Liver (tissue), 9 donors: ENCODE data around the gene MED27. TPM values are rescaled to one million over a fixed set of nuclear protein-coding genes. Genes with fewer than 3 reads are reported as not detected.

ENCODE experiments used
- DNase-seq: peaks from one replicate; pipeline ENCODE4 v3.0.0-alpha.2; 2017; ENCODE audit warnings: low spot score
- H3K27ac ChIP-seq, 2 donors: one replicate each; pipeline ENCODE4 v1.7.0; 2013; ENCODE audit warnings: inconsistent platforms in 2 of 2, low read length in 2 of 2, control low read depth in 1 of 2, low read depth in 1 of 2, mild to moderate bottlenecking in 1 of 2
- H3K27me3 ChIP-seq, 4 donors: one replicate each; pipeline versions ENCODE4 v1.6.1 to v1.7.0; 2013; ENCODE audit warnings: low read length in 3 of 4, inconsistent platforms in 1 of 4, mild to moderate bottlenecking in 1 of 4, moderate library complexity in 1 of 4; ENCODE audit not compliant: control insufficient read depth in 4 of 4, insufficient read depth in 4 of 4
- H3K36me3 ChIP-seq, 4 donors: one replicate each; pipeline versions ENCODE4 v1.6.1 to v1.7.0; 2013; ENCODE audit warnings: low read length in 3 of 4, mild to moderate bottlenecking in 3 of 4, low read depth in 1 of 4, moderate library complexity in 1 of 4; ENCODE audit not compliant: control insufficient read depth in 4 of 4, insufficient read depth in 3 of 4
- H3K4me1 ChIP-seq, 4 donors: one replicate each; pipeline versions ENCODE4 v1.6.1 to v1.7.0; 2013; ENCODE audit warnings: low read length in 3 of 4, mild to moderate bottlenecking in 3 of 4, moderate library complexity in 1 of 4; ENCODE audit not compliant: control insufficient read depth in 4 of 4, insufficient read depth in 4 of 4
- H3K4me3 ChIP-seq, 3 donors: one replicate each; pipeline versions ENCODE4 v1.6.1 to v1.7.0; 2013; ENCODE audit warnings: low read length in 3 of 3, control low read depth in 1 of 3, low read depth in 1 of 3, mild to moderate bottlenecking in 1 of 3
- H3K9ac ChIP-seq, 2 donors: one replicate each; pipeline ENCODE4 v1.7.0; 2013; ENCODE audit warnings: low read length in 2 of 2, mild to moderate bottlenecking in 2 of 2, moderate library complexity in 2 of 2, control low read depth in 1 of 2, low read depth in 1 of 2
- H3K9me3 ChIP-seq, 4 donors: one replicate each; pipeline versions ENCODE4 v1.6.1 to v1.7.0; 2013; ENCODE audit warnings: low read length in 3 of 4; ENCODE audit not compliant: control insufficient read depth in 4 of 4
- CTCF ChIP-seq: fragments of 150-350 bp; IDR thresholded peaks from 2 replicates; pipeline ENCODE4 v1.5.1; 2017; ENCODE audit warnings: improper control_type of control experiment, low read depth, low read length; ENCODE audit not compliant: missing input control
- EGR1 ChIP-seq, 2 donors: IDR thresholded peaks; 2 replicates each; pipeline ENCODE4 v1.6.1; 2016 to 2018; ENCODE audit warnings: antibody characterized with exemption in 2 of 2, low read depth in 2 of 2
- FOXA1 ChIP-seq: IDR thresholded peaks from 2 replicates; pipeline ENCODE4 v1.6.1; 2016; ENCODE audit warnings: antibody characterized with exemption
- FOXA2 ChIP-seq: IDR thresholded peaks from 2 replicates; pipeline ENCODE4 v1.6.1; 2016; ENCODE audit warnings: antibody characterized with exemption
- GABPA ChIP-seq, 2 donors: IDR thresholded peaks in 1 of 2; conservative IDR thresholded peaks in 1 of 2; 2 replicates each; pipeline ENCODE4 v1.6.1; 2016; ENCODE audit warnings: antibody characterized with exemption in 2 of 2, mild to moderate bottlenecking in 1 of 2, moderate library complexity in 1 of 2
- HNF4A ChIP-seq, 2 donors: conservative IDR thresholded peaks; 2 replicates each; pipeline ENCODE4 v1.6.1; 2016; ENCODE audit warnings: antibody characterized with exemption in 2 of 2, mild to moderate bottlenecking in 2 of 2
- HNF4G ChIP-seq: IDR thresholded peaks from 2 replicates; pipeline ENCODE4 v1.6.1; 2016; ENCODE audit warnings: antibody characterized with exemption
- JUND ChIP-seq, 2 donors: IDR thresholded peaks; 2 replicates each; pipeline ENCODE4 v1.6.1; 2016; ENCODE audit warnings: antibody characterized with exemption in 2 of 2
- MAX ChIP-seq: IDR thresholded peaks from 2 replicates; pipeline ENCODE4 v1.6.1; 2016; ENCODE audit warnings: antibody characterized with exemption
- NR2F2 ChIP-seq: IDR thresholded peaks from 2 replicates; pipeline ENCODE4 v1.6.1; 2016; ENCODE audit warnings: antibody characterized with exemption
- REST ChIP-seq: IDR thresholded peaks from 2 replicates; pipeline ENCODE4 v1.6.1; 2016; ENCODE audit warnings: antibody characterized with exemption, mild to moderate bottlenecking
- SP1 ChIP-seq: IDR thresholded peaks from 2 replicates; pipeline ENCODE4 v1.6.1; 2018; ENCODE audit warnings: antibody characterized with exemption, mild to moderate bottlenecking
- YY1 ChIP-seq: IDR thresholded peaks from 2 replicates; pipeline ENCODE4 v1.6.1; 2016; ENCODE audit warnings: antibody characterized with exemption, mild to moderate bottlenecking
- WGBS: extraction: QIAGEN DNeasy Blood & Tissue Kit; methylation state at CpG from one replicate; pipeline ENCODE4 v1.1.7; 2013; 5-methylcytosine and 5-hydroxymethylcytosine counted together
- polyA plus RNA-seq, 2 donors: library from polyadenylated mRNA; stranded (reverse) in 1 of 2; unstranded in 1 of 2; fragments of 200-250 nt in 1 of 2; fragments of >200 nt in 1 of 2; fragmentation: Nextera tagmentation in 1 of 2; extraction: Ambion mirVana in 1 of 2; gene quantifications; one replicate each; pipeline versions ENCODE4 v1.2.1 to v1.2.3, GENCODE V29; 2013 to 2015
- total RNA-seq, 2 donors: library from RNA; depleted of rRNA; stranded (reverse); fragments of >200 nt; gene quantifications; one replicate each; pipeline ENCODE4 v1.2.3, GENCODE V29; 2014
- donor health status: healthy.
- donor health status: healthy.
- donor health status: healthy.
- donor health status: healthy.
- donor health status: healthy.

The MED27 gene
- total and polyA plus RNA-seq, 4 donors, result 4.6 to 7.9 (median 5.5) TPM

- H3K9ac ChIP-seq, result no peak overlapping the region
- H3K9me3 ChIP-seq, result no peaks in the 10 kb centered on the region
- 95% methylated on average over 3 of the region's 3 CpGs for whole genome bisulfite sequencing
Measured at GRCh38 chr9:132055756-132056155, 23.9 kb downstream of the MED27 start.

GRCh38 chr9:132054024-132054423 lies 25.6 kb downstream of the MED27 start:
- H3K27ac ChIP-seq, result no peak overlapping the region

More at GRCh38 chr9:132055756-132056155, 23.9 kb downstream of the MED27 start:
- Histone ChIP-seq H3K4me1 (no peaks in the 10 kb centered on the region), H3K36me3 (peaks cover 0 to 2% (median 0%) of the 10 kb centered on the region in 4 donors), H3K27ac (no peak overlapping the region), H3K27me3 (no peaks in the 10 kb centered on the region), H3K4me3 (no peak overlapping the region)
- no peak for DNase-seq
- no peak for TF ChIP-seq REST
- TF ChIP-seq NR2F2, result no peak
- TF ChIP-seq HNF4G, result no peak
- no peak for TF ChIP-seq SP1
- TF ChIP-seq GABPA (IDR thresholded peaks at IDR 0.05 in 1 of 2, conservative IDR thresholded peaks at IDR 0.05 in 1 of 2), result no peak

GRCh38 chr9:132049900-132050299 lies 29.8 kb downstream of the MED27 start:
- Histone ChIP-seq H3K4me1 (no peaks in the 10 kb centered on the region), H3K9me3 (no peaks in the 10 kb centered on the region), H3K27ac (no peak overlapping the region), H3K9ac (no peak overlapping the region), H3K27me3 (no peaks in the 10 kb centered on the region), H3K4me3 (no peak overlapping the region), H3K36me3 (no peaks in the 10 kb centered on the region)
- no peak for DNase-seq
- no peak for TF ChIP-seq FOXA2
- 89% methylated on average over 4 of the region's 4 CpGs for WGBS

More at GRCh38 chr9:132054024-132054423, 25.6 kb downstream of the MED27 start:
- no peak overlapping the region for H3K9ac ChIP-seq
- no peaks in the 10 kb centered on the region for H3K9me3 ChIP-seq
- WGBS, result 95% methylated on average over 11 of the region's 11 CpGs
- H3K36me3 ChIP-seq, result no peaks in the 10 kb centered on the region
- TF ChIP-seq HNF4A (conservative IDR thresholded peaks at IDR 0.05), result no peak
- DNase-seq, result no peak
- no peaks in the 10 kb centered on the region for H3K4me1 ChIP-seq
- H3K4me3 ChIP-seq, result no peak overlapping the region
- H3K27me3 ChIP-seq, result no peaks in the 10 kb centered on the region

GRCh38 chr9:132049323-132049882 lies 30.3 kb downstream of the MED27 start:
- Histone ChIP-seq H3K9me3 (no peaks in the 10 kb centered on the region), H3K27ac (no peak overlapping the region), H3K4me1 (no peaks in the 10 kb centered on the region), H3K9ac (no peak overlapping the region), H3K4me3 (no peak overlapping the region), H3K27me3 (no peaks in the 10 kb centered on the region), H3K36me3 (no peaks in the 10 kb centered on the region)
- TF ChIP-seq CTCF (no peak), EGR1 (IDR thresholded peaks at IDR 0.05; ENCODE audit: low read depth in 2 of 2) (no peak), FOXA2 (no peak), SP1 (no peak), MAX (no peak), REST (no peak), NR2F2 (no peak), GABPA (IDR thresholded peaks at IDR 0.05 in 1 of 2, conservative IDR thresholded peaks at IDR 0.05 in 1 of 2) (no peak), HNF4G (no peak), FOXA1 (no peak), JUND (IDR thresholded peaks at IDR 0.05) (no peak), YY1 (no peak)
- DNase-seq, result no peak
- WGBS, result 92% methylated on average over 7 of the region's 7 CpGs
